Urothelium cell line (cell line): ENCODE results near the gene HIBADH.
"Not testable (repeated sequence)": the region's sequence is repeated elsewhere in the genome, so short reads cannot be mapped to it uniquely, and the experiment has no call there.

Experiments
- DNase-seq: peaks from one replicate; pipeline ENCODE4 v3.0.0; 2011; ENCODE audit warnings: low spot score, mixed read lengths
- FAIRE-seq: peaks from 2 replicates; lab custom pipeline; 2011; peaks lifted over from hg19 to GRCh38; lab: Jason Lieb, UNC

Gene HIBADH

DNA sequence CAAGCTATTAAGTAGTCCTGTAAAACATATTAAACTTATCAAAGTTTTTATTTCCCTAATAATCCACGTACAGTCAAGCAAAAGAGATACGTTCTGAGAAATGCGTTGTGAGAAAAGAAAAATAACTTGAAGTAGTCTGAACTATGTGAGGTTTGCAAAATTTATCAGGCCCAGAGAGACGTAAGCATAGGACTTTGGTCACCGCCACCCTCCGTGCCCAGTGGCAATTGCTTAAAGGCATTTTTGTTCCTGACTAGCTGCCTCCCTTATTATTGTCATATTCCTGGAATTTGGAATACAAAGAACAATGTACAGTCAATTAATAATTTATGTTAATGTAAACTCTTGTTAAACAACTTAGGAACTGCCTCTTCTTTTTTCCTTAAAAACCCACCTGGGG, 22.8 kb downstream of the HIBADH start:
- DNase-seq (no peak), FAIRE-seq (no peak)

DNA sequence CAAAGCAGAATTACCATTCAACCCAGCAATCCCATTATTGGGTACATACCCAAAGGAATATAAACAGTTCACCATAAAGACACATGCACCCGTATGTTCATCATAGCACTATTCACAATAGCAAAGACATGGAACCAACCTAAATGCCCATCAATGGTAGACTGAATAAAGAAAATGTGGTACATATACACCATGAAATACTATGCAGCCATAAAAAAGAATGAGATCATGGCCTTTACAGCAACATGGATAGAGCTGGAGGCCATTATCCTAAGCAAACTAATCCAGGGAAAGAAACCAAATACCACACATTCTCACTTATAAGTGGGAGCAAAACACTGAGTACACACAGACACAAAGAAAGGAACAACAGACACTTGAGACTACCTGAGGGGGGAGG, 23.6 kb downstream of the HIBADH start:
- FAIRE-seq, result not testable (repeated sequence)

DNA sequence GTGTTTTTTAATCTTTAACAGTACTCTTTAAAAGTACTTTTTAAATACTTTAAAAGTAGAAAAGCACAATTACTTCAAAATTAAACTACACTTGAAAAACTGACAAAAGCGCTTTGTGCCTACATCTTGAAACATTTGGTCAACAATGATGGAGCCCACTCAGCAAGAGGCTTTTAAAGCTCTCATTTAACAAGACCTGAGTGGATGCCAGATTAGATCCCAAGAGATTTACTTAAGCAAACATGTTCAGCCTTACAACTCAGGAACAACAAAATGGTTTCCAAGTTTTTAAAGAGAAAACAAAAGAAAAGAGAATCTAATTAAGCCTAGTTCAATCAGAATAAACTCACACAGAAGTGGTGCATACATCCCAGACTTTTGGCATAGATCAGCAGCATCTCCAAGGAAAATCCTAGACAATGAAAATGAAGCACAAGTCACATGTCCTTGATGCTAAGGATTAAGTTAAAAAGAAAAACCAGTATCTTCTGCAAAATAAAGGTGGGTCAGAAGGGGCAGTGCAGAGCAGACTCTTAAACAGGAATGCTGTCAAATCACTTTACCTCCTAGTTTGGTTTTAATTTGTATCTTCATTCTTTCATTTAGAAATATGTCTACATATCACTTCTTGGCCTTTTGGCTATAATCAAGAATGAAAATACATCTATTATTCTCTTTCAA, 26.2 kb downstream of the HIBADH start:
- FAIRE-seq (no peak), DNase-seq (no peak)

More for the DNA sequence above, 23.6 kb downstream of the HIBADH start:
- not testable (repeated sequence) for DNase-seq

DNA sequence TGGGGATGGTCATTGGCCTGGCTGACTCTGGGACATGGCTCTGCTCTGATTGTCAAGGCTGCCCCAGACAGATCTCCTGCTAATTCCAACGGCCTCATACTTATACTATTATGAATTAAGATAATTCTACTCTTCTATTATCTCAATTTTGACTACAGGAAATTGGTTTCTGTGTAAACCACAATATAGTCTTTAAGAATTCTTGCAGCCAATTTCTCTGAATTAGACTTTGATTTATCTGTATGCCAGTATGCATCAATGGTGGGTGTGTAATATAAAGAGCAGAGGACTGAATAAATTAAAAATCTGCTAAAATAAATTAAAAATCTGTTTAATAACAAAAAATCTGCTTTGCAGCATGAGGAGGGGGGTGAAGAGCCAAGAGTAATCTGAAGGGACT, 27.0 kb downstream of the HIBADH start:
- FAIRE-seq, result no peak
- no peak for DNase-seq

DNA sequence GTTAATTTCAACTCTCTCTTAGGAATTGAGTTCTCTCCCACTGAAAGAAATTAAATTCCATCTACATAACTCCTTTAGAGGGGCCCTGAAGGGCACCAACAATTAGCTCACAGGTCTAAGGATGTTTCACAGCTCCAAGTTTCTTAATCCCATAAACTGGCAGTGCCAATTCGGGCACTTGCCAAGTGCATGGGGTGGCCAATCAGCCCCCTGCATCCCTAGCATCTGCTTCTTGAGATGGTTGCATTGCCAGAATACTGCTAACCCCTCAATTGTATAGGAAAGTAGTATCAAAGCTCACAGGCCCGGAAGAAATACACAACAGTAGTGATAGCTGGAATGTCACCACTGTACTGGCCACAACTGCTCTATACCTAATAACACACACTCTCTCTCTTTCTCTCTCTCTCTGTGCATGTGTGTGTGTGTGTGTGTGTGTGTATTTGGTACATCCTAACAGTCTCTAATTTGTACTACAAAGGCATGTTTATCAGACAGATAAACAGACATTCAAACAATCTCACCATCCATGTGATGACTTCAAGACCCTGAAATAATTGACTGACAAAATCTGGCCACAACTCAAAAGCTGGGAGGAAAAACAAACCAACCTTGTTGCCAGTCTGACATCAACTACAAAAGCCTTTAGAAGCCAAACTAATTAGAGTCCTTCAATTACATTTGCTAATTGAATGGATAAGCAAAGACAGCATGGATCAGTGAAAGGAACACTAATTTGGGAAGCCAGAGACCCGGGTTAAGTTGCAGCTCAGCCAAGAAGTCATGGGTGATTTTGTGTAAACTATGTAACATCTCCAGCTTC, 27.8 kb downstream of the HIBADH start:
- FAIRE-seq (no peak), DNase-seq (no peak)

DNA sequence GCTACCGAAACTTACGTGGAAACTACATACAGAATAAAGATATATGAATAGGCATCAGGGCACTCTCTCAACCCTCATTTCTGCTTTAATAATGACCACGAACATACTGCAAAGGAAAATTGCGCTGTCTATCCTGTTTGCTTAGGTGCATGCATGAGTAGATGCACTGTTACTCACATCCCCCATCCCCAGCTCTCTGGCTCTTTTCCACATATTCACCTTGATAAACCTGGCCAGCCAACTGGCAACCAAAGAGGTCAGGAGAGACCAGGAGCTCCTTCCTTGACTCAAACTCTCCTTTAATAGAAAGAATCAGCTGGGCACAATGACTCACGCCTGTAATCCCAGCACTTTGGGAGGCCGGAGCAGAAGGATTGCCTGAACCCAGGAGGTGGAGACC, 29.6 kb downstream of the HIBADH start:
- no peak for DNase-seq
- no peak for FAIRE-seq

DNA sequence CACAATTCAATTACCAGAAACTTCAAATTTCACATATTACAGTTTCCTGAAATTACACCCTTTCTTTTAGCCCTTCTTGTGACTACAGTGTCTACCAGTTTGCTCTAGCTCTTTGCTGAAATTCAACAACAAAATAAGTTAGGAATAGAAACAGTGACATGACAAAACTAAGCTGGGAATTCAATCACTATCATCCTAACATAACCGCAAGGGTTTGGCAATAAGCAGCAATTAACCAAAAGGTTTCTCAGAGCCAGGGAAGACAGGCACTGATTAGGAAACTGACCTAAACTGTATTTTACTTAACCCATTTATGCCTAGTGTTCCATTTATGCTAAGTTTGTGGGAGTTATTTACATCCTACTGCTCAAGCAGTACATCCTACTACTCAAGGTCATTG, 31.3 kb downstream of the HIBADH start:
- no peak for DNase-seq
- no peak for FAIRE-seq

DNA sequence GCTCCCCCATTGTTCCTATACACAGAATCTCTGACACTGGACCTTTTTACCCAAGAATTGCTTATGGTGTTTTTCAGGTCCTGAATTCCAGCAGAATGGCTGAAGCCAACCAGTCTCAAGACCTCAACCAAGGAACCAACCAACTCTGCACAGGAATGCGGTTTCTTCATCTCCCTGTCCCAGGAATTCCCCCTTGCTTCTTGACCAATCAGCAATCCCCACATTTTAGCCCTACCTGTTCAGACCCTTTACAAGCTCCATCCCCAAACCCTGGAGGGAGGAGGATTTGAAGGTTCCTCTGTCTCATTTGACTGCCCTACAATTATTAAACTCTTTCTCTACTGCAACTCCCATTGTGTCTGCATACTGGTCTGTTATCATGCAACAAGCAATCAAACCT, 35.5 kb downstream of the HIBADH start:
- no peak for DNase-seq
- FAIRE-seq, result no peak

DNA sequence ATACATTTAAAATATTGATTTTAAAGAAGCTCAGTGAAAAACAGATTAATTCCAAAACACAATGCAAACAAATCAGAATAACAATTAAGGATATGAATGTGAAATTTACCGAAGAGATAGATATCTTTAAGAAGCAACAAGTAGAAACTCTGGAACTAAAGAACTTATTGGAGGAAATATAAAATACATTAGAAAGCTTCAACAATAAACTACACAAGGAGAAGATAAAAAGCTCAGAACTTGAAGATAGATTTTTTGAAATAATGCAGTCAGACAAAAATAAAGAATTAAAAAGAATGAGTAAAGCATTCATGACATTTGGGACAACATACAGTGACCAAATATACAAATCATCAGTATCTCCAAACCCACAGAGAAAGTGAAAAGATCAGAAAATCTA, 43.2 kb downstream of the HIBADH start:
- FAIRE-seq, result no peak
- DNase-seq, result no peak

DNA sequence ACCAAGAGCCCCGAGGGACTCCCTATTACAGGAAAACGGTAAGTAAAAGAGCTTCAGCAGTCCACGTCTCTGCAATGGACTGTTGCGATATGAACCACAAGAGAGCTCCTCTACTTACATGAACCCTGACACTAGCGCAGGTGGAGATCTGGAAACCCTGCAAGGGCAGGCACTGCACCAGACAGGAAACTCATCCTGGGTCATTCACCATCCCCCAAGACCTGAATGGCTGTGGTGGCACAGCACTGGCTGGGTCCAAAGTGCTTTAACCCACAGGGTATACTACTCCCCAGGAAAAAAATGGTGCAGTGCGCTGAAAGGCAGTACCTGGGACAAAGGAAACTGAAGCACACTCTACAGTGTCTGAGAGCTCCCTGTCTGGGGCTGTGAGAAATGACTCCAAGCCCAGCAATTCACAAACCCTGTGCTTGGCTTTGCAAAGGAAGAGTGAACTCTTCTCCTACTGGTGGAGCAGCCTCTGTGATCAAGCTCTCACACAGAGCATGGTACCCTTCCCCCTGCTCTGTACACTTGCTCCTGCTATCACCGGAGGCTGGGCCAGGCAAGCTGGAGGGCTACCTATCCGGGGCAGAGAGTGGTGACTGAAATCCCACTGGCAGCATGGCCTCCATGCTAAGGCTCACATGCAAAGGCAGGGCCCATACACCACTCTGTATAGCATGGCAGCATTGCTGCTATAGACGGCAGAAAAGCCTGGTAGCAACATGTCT, 44.9 kb downstream of the HIBADH start:
- FAIRE-seq, result no peak
- DNase-seq, result no peak

DNA sequence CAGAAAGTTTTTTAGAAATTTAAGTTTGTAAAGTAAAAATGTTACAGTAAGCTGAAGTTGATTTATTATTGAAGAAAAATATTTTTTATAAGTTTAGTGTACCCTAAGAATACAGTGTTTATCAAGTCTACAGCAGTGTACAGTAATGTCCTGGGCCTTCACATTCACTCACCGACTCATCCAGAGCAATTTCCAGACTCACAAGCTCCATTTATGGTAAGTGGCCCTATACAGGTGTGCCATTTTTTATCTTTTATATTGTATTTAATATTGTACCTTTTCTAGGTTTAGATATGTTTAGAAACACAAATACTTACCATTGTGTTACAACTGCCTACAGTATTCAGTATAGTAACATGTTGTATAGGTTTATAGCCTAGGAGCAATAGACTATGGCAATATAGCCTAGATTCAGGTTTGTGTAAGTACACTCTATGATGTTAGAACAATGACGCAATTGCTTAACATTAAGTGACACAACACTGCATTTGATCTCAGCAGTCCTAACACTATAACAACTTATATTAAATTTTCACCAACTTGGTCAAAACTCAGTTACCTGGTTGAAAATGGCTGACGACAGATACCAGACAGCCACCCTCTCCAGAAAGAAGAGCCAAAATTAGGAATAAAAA, 45.7 kb downstream of the HIBADH start:
- DNase-seq (no peak), FAIRE-seq (peak; percentile 53)

DNA sequence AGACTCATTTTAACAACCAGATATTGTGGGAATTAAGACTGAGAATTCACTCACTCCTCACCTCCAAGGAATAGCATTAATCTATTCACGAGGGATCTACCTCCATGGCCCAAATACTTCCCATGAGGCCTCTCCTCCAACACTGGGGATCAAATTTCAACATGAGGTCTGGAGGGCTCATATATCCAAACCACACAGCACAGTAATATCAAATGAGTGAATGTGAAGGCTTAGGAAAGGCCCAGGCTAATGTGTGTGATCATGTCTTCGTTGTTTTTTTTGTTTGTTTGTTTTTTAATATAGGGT, 46.5 kb downstream of the HIBADH start:
- DNase-seq, result no peak
- FAIRE-seq, result no peak

DNA sequence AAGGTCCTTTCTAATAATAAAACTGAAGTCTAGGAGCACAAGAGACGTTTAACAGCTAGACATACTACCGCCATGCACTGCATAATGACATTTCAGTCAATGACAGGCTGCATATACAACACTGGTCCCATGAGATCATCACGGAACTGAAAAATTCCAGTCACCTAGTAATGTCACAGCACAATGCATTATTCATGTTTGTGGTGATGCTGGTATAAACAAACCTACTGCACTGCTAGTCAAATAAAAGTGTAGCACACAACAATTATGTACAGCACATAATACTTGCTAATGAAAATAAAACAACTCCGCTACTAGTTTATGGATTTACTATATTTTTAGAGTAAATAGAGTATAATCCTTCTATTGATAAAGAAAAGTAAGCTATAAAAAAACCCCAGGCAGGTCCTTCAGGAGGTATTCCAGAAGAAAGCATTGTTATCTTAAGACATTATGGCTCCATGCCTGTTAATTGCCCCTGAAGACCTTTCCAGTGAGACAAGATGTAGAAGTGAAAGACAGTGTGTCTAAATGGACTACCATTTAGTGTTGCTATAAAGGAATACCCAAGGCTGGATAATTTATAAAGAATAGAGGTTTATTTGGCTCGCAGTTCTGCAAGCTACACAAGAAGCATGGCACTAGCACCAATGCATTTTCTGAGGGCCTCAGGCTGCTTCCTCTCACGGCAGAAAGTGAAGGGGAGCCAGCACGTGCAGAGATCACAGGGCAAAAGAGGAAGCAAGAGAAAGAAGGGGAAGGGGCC, 47.1 kb downstream of the HIBADH start:
- no peak for DNase-seq
- no peak for FAIRE-seq

DNA sequence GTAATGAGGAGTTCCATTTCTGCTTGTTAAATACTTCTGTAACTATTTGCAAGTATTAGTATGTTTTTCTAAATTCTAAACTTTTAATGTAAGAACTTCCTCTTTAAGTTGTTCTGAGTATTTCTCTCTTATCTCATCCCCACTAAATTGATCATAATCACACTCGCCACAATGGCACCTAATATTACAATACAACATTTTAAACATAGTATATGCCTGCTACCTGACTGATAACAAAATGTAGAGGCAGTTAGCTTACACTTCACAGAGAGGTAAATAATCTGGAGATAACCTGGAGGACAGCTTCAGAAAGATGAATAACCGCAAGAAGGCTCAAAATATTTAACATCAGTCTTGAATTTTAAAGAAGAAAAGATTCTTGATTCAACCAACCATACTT, 48.6 kb downstream of the HIBADH start:
- FAIRE-seq (no peak), DNase-seq (no peak)

DNA sequence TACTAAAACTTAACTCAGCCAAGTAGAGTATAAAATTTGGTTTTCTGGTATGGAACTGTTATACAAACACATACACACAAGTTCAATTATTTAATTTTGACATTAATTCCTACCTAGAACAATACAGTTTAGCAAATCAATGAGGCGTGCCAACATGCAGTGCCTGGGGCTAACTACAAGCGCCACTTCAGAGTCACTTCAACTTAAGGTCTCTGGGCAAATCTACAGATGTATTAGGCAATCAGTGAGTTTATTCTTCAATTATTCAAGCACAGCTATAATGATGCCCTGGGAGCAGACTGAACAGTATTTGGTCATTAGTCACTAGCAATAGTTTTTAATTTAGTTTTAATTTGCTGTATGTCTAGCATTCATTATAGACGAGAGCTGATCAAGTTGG, 51.6 kb downstream of the HIBADH start:
- DNase-seq (no peak), FAIRE-seq (no peak)

DNA sequence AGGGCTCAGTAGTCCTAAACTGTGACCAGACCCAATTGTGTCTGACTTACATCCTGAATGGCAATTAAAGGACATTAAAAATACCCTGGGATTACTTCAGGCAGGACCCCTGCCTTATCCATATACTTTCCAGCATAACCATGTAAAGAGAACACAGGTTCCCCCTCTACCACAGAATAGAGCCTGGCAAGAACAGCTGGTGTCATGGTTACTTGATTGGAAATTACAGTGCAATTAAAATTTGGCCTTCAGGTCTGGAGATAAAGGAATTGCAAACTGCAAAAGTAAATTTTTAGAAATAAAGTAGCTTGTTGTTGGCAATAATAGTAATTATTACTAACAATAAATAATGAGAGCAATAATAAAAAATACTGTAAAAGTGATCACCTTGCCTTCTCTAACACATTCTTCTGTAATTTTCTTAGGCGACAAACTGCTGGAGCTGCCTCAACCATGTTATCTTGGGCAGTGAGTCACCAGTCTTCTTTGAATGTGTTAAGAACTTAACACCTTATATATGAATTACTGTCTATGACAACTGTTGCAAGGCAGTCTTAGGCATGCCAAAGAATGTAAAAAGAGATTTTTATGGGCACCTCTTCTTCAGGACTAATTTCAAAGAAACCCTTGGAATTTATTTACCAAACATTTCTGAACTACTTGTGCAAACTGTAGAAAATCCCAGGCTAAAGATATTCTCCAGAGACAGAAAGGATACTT, 53.7 kb downstream of the HIBADH start:
- FAIRE-seq, result no peak
- DNase-seq, result no peak

DNA sequence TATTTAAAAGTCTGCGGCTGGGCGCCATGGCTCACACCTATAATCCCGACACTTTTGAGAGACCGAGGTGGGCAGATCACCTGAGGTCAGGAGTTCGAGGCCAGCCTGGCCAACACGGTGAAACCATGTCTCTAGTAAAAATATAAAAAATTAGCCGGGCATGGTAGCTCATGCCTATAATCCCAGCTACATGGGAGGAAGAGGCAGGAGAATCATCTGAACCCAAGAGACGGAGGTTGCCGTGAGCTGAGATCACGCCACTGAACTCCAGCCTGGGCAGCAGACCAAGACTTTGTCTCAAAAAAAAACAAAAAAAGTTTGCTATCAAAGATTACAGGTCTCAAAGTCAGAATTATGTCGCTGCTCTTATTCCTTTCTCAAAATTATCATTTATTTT, 55.5 kb downstream of the HIBADH start:
- DNase-seq, result no peak
- no peak for FAIRE-seq

DNA sequence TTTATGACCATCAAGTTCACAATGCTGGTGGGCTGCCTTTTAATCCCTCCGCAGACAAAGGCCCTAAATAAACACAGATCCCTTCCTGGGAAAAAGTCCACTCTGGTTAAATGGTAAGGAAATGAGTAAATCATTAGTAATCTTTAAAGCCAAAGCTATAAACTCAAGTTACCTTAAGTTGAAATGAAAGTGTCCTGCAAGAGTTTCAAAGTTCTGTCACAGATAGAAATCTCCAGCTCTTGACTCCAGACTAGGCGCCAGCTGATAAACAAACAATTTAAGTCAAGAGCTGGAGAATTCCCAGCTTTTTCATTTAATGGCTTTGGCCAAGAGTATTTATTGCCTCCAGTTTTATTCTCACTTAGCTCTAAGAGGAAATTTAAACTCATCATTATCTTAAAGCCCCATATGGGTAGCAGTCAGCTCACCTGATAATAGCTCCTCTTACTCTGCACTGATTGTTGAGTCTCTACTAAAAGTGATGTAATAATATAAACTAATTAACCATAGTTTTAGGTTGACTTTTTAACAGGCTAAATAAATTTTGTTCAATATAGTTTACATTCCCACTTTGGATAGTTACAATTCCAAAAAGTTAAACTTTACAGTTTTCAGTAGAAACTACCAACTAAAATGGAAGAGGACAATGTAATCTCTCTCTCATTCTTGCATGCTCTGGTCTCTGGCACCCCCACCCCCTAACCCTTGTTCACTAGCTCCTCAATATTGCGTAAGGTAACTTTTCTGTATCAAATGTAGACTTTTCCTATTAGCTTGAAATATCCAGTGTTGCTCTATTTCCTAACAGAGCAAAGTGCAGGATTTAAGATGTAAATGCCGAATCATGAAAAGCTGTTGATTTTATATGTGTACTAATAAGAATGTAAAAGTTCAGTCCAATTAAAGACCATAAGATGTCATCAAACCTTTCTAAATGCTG, 56.1 kb downstream of the HIBADH start:
- FAIRE-seq, result no peak
- no peak for DNase-seq

DNA sequence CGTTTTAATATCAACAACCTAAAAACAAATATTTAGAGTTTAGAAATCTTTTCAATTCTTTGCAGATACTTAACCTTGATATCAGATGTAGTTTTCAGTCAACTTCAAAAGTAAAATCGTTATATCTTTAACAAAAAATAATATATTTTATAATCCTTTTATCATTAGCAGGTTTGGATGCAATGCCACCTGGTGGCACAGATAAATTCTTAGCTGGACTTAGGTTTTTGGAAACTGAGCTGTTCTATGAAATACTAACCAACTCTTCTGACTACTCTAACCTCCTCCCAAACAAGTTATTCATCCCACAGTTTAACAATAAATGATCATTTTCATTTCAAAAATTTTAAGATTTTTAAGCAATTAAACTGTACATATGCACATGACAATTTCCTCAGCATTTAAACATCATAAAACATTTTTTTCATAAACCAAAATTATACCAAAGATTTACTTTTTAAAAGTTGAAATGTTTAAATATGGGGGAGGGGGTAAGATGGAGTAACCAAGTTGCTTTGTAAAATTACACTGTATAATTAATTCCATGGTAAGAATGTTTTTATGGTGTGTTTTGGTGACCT, 56.9 kb downstream of the HIBADH start:
- FAIRE-seq, result no peak
- DNase-seq, result peak; percentile 34
